HUES6 (cell line): ENCODE data around the gene GPR137C.

Source experiments
- H3K27ac ChIP-seq: 2 replicates; pipeline ENCODE4 v1.7.0; 2013; ENCODE audit warnings: low read depth, mild to moderate bottlenecking, low read length, inconsistent platforms
- H3K27me3 ChIP-seq: 2 replicates; pipeline ENCODE4 v1.6.1; 2013; ENCODE audit warnings: low read length; ENCODE audit not compliant: control insufficient read depth, insufficient read depth
- H3K36me3 ChIP-seq: 2 replicates; pipeline ENCODE4 v1.6.1; 2013; ENCODE audit warnings: low read length; ENCODE audit not compliant: control insufficient read depth, insufficient read depth
- H3K4me1 ChIP-seq: 2 replicates; pipeline ENCODE4 v1.6.1; 2013; ENCODE audit warnings: low read length; ENCODE audit not compliant: control insufficient read depth, insufficient read depth
- H3K4me3 ChIP-seq: 2 replicates; pipeline ENCODE4 v1.5.1; 2013; ENCODE audit warnings: low read depth, low read length
- H3K9ac ChIP-seq: one replicate; pipeline ENCODE4 v1.6.1; 2013; ENCODE audit warnings: mild to moderate bottlenecking, low read length
- H3K9me3 ChIP-seq: 2 replicates; pipeline ENCODE4 v1.6.1; 2013; ENCODE audit warnings: low read depth, low read length; ENCODE audit not compliant: control insufficient read depth, insufficient read depth

The GPR137C gene

GRCh38 chr14:52678591-52678990 is 126.0 kb downstream of the GPR137C start:
- Histone ChIP-seq H3K27me3 (no peaks in the 10 kb centered on the region), H3K4me1 (no peaks in the 10 kb centered on the region), H3K27ac (no peak overlapping the region), H3K9ac (no peak overlapping the region), H3K9me3 (no peaks in the 10 kb centered on the region), H3K4me3 (no peak overlapping the region), H3K36me3 (peaks cover 11% of the 10 kb centered on the region; the same call in 1 of the 2 replicates)

- Histone ChIP-seq H3K27ac (no peak overlapping the region), H3K4me3 (no peak overlapping the region), H3K9ac (no peak overlapping the region), H3K36me3 (peaks cover 6% of the 10 kb centered on the region; the same call in 1 of the 2 replicates), H3K4me1 (peaks cover 28% of the 10 kb centered on the region), H3K9me3 (no peaks in the 10 kb centered on the region), H3K27me3 (no peaks in the 10 kb centered on the region)
These were observed 131.4 kb downstream of the GPR137C start for GRCh38 chr14:52683985-52684520.

GRCh38 chr14:52686176-52686575 is 133.5 kb downstream of the GPR137C start:
- H3K9me3 ChIP-seq, result no peaks in the 10 kb centered on the region
- no peak overlapping the region for H3K4me3 ChIP-seq
- 0 out of 2 replicates have a peak, but pooled peaks cover under 1% of the 10 kb centered on the region for H3K36me3 ChIP-seq
- H3K4me1 ChIP-seq, result peaks cover 29% of the 10 kb centered on the region
- H3K27me3 ChIP-seq, result no peaks in the 10 kb centered on the region
- no peak overlapping the region for H3K9ac ChIP-seq
- no peak overlapping the region for H3K27ac ChIP-seq
